Measurements from ENCODE around the gene RNF4. TPM values are rescaled to one million over a fixed set of nuclear protein-coding genes. Genes with fewer than 3 reads are reported as not detected.

The RNF4 gene
- total and polyA plus RNA-seq, 4 donors, result 14.8 to 54.7 (median 41.1) TPM

- Histone ChIP-seq H3K4me3 (no peak overlapping the region), H3K9me3 (ENCODE audit: control insufficient read depth in 4 of 4, insufficient read depth in 3 of 4, low read length in 3 of 4) (no peaks in the 10 kb centered on the region), H3K27ac (ENCODE audit: low read depth in 1 of 2, low read length in 1 of 2) (no peak overlapping the region), H3K36me3 (ENCODE audit: control insufficient read depth in 4 of 4, insufficient read depth in 4 of 4, low read length in 4 of 4) (no peaks in the 10 kb centered on the region), H3K9ac (ENCODE audit: insufficient read depth in 1 of 2, low read length in 2 of 2) (no peak overlapping the region), H3K4me1 (ENCODE audit: control insufficient read depth in 5 of 5, insufficient read depth in 5 of 5, low read length in 5 of 5) (no peaks in the 10 kb centered on the region), H3K27me3 (ENCODE audit: control insufficient read depth in 3 of 3, insufficient read depth in 3 of 3, low read length in 2 of 3) (no peaks in the 10 kb centered on the region)
- DNase-seq (no peak), ATAC-seq (ENCODE audit: insufficient read depth, low FRiP score) (no peak)
- WGBS, 2 donors, result 84 to 91% methylated on average over 7 of the region's 7 CpGs
- TF ChIP-seq, protein P1, sequence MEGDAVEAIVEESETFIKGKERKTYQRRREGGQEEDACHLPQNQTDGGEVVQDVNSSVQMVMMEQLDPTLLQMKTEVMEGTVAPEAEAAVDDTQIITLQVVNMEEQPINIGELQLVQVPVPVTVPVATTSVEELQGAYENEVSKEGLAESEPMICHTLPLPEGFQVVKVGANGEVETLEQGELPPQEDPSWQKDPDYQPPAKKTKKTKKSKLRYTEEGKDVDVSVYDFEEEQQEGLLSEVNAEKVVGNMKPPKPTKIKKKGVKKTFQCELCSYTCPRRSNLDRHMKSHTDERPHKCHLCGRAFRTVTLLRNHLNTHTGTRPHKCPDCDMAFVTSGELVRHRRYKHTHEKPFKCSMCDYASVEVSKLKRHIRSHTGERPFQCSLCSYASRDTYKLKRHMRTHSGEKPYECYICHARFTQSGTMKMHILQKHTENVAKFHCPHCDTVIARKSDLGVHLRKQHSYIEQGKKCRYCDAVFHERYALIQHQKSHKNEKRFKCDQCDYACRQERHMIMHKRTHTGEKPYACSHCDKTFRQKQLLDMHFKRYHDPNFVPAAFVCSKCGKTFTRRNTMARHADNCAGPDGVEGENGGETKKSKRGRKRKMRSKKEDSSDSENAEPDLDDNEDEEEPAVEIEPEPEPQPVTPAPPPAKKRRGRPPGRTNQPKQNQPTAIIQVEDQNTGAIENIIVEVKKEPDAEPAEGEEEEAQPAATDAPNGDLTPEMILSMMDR (IDR thresholded peaks at IDR 0.05; ENCODE audit: control extremely low read depth, extremely low read depth), result no peak
Observed at GRCh38 chr4:2448589-2448988, 20.3 kb upstream of the RNF4 start.

DNA sequence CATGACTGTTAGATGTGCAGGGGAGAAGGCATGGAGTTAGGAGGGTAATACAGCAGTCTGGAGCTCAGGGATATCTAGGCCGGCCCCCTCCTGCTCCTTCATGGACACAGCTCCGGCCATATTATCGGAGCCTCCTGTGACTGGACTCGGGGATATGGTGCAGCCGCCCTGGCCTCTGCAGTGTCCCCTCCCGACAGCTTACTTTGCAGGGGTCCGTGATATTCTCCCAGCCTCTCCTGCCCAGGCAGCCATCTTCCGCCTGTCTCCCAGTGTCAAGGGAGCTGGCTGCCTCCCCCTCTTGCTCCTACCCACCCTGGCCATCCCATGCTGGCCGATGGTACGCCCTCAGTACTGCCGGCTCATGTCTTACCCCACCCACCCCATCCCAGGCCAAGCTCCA is 19.9 kb upstream of the RNF4 start:
- H3K4me3 ChIP-seq, result no peak overlapping the region
- TF ChIP-seq, protein P1 (IDR thresholded peaks at IDR 0.05; ENCODE audit: control extremely low read depth, extremely low read depth), result no peak
- ATAC-seq (ENCODE audit: insufficient read depth, low FRiP score), result no peak
- WGBS, 2 donors, result 91 to 96% methylated on average over 11 of the region's 11 CpGs
- DNase-seq, result no peak
- no peaks in the 10 kb centered on the region for H3K4me1 ChIP-seq (ENCODE audit: control insufficient read depth in 5 of 5, insufficient read depth in 5 of 5, low read length in 5 of 5)
- H3K9ac ChIP-seq (ENCODE audit: insufficient read depth in 1 of 2, low read length in 2 of 2), result no peak overlapping the region
- H3K27ac ChIP-seq (ENCODE audit: low read depth in 1 of 2, low read length in 1 of 2), result no peak overlapping the region
- H3K36me3 ChIP-seq (ENCODE audit: control insufficient read depth in 4 of 4, insufficient read depth in 4 of 4, low read length in 4 of 4), result no peaks in the 10 kb centered on the region
- no peaks in the 10 kb centered on the region for H3K9me3 ChIP-seq (ENCODE audit: control insufficient read depth in 4 of 4, insufficient read depth in 3 of 4, low read length in 3 of 4)
- H3K27me3 ChIP-seq (ENCODE audit: control insufficient read depth in 3 of 3, insufficient read depth in 3 of 3, low read length in 2 of 3), result no peaks in the 10 kb centered on the region

GRCh38 chr4:2449511-2450392 is 19.2 kb upstream of the RNF4 start:
- no peak for DNase-seq
- no peak overlapping the region for H3K4me3 ChIP-seq
- H3K4me1 ChIP-seq (ENCODE audit: control insufficient read depth in 5 of 5, insufficient read depth in 5 of 5, low read length in 5 of 5), result no peaks in the 10 kb centered on the region
- no peaks in the 10 kb centered on the region for H3K27me3 ChIP-seq (ENCODE audit: control insufficient read depth in 3 of 3, insufficient read depth in 3 of 3, low read length in 2 of 3)
- TF ChIP-seq, protein P1 (IDR thresholded peaks at IDR 0.05; ENCODE audit: control extremely low read depth, extremely low read depth), result no peak
- 89 to 94% methylated on average over 27 of the region's 27 CpGs for WGBS, 2 donors
- H3K27ac ChIP-seq (ENCODE audit: low read depth in 1 of 2, low read length in 1 of 2), result no peak overlapping the region
- no peak overlapping the region for H3K9ac ChIP-seq (ENCODE audit: insufficient read depth in 1 of 2, low read length in 2 of 2)
- ATAC-seq (ENCODE audit: insufficient read depth, low FRiP score), result no peak
- no peaks in the 10 kb centered on the region for H3K36me3 ChIP-seq (ENCODE audit: control insufficient read depth in 4 of 4, insufficient read depth in 4 of 4, low read length in 4 of 4)
- H3K9me3 ChIP-seq (ENCODE audit: control insufficient read depth in 4 of 4, insufficient read depth in 3 of 4, low read length in 3 of 4), result no peaks in the 10 kb centered on the region
